Caco-2 (cell line): ENCODE results near the gene ZNF146. TPM values are rescaled to one million over a fixed set of nuclear protein-coding genes. Genes with fewer than 3 reads are reported as not detected.

Experiments
- BruUV-seq: library from RNA; stranded (reverse); fragments of 400-500 nt; replicated peaks from 2 replicates; lab custom pipeline; 2021; lab: Mats Ljungman, UMichigan
- CTCF ChIA-PET: fragments of 300-600 bp; sonication (Branson Sonifier 250); formaldehyde crosslinking; loops from one replicate; lab custom pipeline; 2022; ENCODE audit warnings: antibody characterized with exemption; lab: Charles Lee
- POLR2A ChIA-PET: fragments of 300-600 bp; sonication (Branson Sonifier 250); formaldehyde crosslinking; loops from one replicate; lab custom pipeline; 2022; ENCODE audit warnings: antibody characterized with exemption; lab: Charles Lee
- DNase-seq, 2 experiments: peaks; one replicate each; pipeline versions ENCODE4 v3.0.0 to v3.0.0-alpha.2; 2020 to 2022
- H3K27me3 ChIP-seq: replicated peaks from 2 replicates; pipeline ENCODE4 v1.6.0; 2011; ENCODE audit warnings: low read length; ENCODE audit not compliant: control insufficient read depth, insufficient read depth
- H3K36me3 ChIP-seq: 2 replicates; pipeline ENCODE4 v1.5.1; 2011; ENCODE audit warnings: low read length; ENCODE audit not compliant: control insufficient read depth, insufficient read depth
- H3K4me1 ChIP-seq: fragments of 250-450 bp; sonication (Bioruptor Pico); 2 replicates; pipeline ENCODE4 v1.5.1; 2020; ENCODE audit warnings: mild to moderate bottlenecking
- H3K4me3 ChIP-seq: 2 replicates; pipeline ENCODE4 v1.5.1; 2011; ENCODE audit warnings: low read depth, mild to moderate bottlenecking, control low read depth, low read length
- H3K9me3 ChIP-seq: fragments of 250-450 bp; sonication (Bioruptor Pico); 2 replicates; pipeline ENCODE4 v1.5.1; 2020; ENCODE audit warnings: mild to moderate bottlenecking, moderate library complexity
- H3K27ac Mint-ChIP-seq: one replicate; pipeline ENCODE4 v1.8.0; 2022; ENCODE audit warnings: mixed read lengths; ENCODE audit not compliant: unreplicated experiment
- H3K27me3 Mint-ChIP-seq: one replicate; pipeline ENCODE4 v1.8.0; 2022; ENCODE audit warnings: mixed read lengths; ENCODE audit not compliant: insufficient read depth, unreplicated experiment
- H3K36me3 Mint-ChIP-seq: one replicate; pipeline ENCODE4 v1.8.0; 2022; ENCODE audit warnings: mild to moderate bottlenecking, mixed read lengths; ENCODE audit not compliant: insufficient read depth, unreplicated experiment
- H3K4me1 Mint-ChIP-seq: one replicate; pipeline ENCODE4 v1.8.0; 2022; ENCODE audit warnings: low read depth, mixed read lengths; ENCODE audit not compliant: unreplicated experiment
- H3K4me3 Mint-ChIP-seq: one replicate; pipeline ENCODE4 v1.8.0; 2022; ENCODE audit warnings: mild to moderate bottlenecking, moderate library complexity, mixed read lengths; ENCODE audit not compliant: unreplicated experiment
- H3K9me3 Mint-ChIP-seq: one replicate; pipeline ENCODE4 v1.8.0; 2022; ENCODE audit warnings: mixed read lengths; ENCODE audit not compliant: unreplicated experiment
- CTCF ChIP-seq, 2 experiments: fragments of 200-600 bp in 1 of 2; IDR thresholded peaks; 1 replicate in 1 of 2; 2 replicates in 1 of 2; pipeline versions ENCODE4 v1.5.1 to v1.8.0; 2011 to 2022; ENCODE audit warnings: antibody characterized with exemption in 1 of 2, control low read depth in 1 of 2, inconsistent platforms in 1 of 2, low read depth in 1 of 2, low read length in 1 of 2, mild to moderate bottlenecking in 1 of 2, moderate library complexity in 1 of 2; ENCODE audit not compliant: insufficient read depth in 1 of 2, severe bottlenecking in 1 of 2, unreplicated experiment in 1 of 2
- intact Hi-C: fragments of 100-400 bp; cut with micrococcal nuclease; formaldehyde crosslinking; loops from one replicate; pipeline ENCODE4 v1.10.0; 2022; ENCODE audit not compliant: unreplicated experiment
- total RNA-seq: library from RNA; stranded (reverse); gene quantifications from 2 replicates; pipeline ENCODE4 v1.2.3, GENCODE V29; 2022

Gene ZNF146
- total RNA-seq, 1 experiment from 2014 or later, result 76.4 TPM

- no peak overlapping the region for H3K27ac Mint-ChIP-seq
- intact Hi-C loops, result loop anchor here (5.0 to 10.0 kb wide), 3 partner anchors 359 to 1002 kb away; partner anchors contain the start of genes ZNF383, ZNF461, ZNF529 and ZNF585B
- Histone ChIP-seq H3K9me3 (no peaks in the 10 kb centered on the region), H3K27me3 (no peaks in the 10 kb centered on the region), H3K4me1 (no peaks in the 10 kb centered on the region), H3K36me3 (no peaks in the 10 kb centered on the region), H3K4me3 (no peak overlapping the region)
- no peak overlapping the region for H3K4me3 Mint-ChIP-seq
- CTCF ChIA-PET, result no interaction called here
- peaks cover 8% of the 10 kb centered on the region for H3K36me3 Mint-ChIP-seq
- POLR2A ChIA-PET, result no interaction called here
- no peaks in the 10 kb centered on the region for H3K27me3 Mint-ChIP-seq
- H3K4me1 Mint-ChIP-seq, result no peaks in the 10 kb centered on the region
- TF ChIP-seq CTCF (IDR thresholded peaks at IDR 0.05; ENCODE audit: insufficient read depth in 1 of 2, low read depth in 1 of 2, low read length in 1 of 2, severe bottlenecking in 1 of 2, unreplicated experiment in 1 of 2), result no peak
- DNase-seq, result no peak
- no TSS peak for BruUV-seq
- H3K9me3 Mint-ChIP-seq, result no peaks in the 10 kb centered on the region
Observed at GRCh38 chr19:36212895-36213294, 2.0 kb upstream of the ZNF146 start.

GRCh38 chr19:36215276-36216123 lies 594 bp downstream of the ZNF146 start:
- peak overlapping the region; percentile 79 for H3K4me3 ChIP-seq
- no peak overlapping the region for H3K4me3 Mint-ChIP-seq
- H3K36me3 ChIP-seq, result no peaks in the 10 kb centered on the region
- no peaks in the 10 kb centered on the region for H3K27me3 ChIP-seq
- peaks cover 23% of the 10 kb centered on the region for H3K36me3 Mint-ChIP-seq
- BruUV-seq, result TSS peak; percentile 92
- no peaks in the 10 kb centered on the region for H3K9me3 Mint-ChIP-seq
- no peaks in the 10 kb centered on the region for H3K4me1 ChIP-seq
- peak in 1 of 2 experiments; percentile 16 for DNase-seq
- no peaks in the 10 kb centered on the region for H3K27me3 Mint-ChIP-seq
- POLR2A ChIA-PET, result interaction anchor here (0.5 to 1.9 kb wide), 8 partner anchors 75 to 358 kb away, joined by 3 to 9 read pairs (median 5); partner anchors contain the start of genes ALKBH6, CAPNS1, POLR2I and TBCB
- no peak for TF ChIP-seq CTCF (IDR thresholded peaks at IDR 0.05; ENCODE audit: insufficient read depth in 1 of 2, low read depth in 1 of 2, low read length in 1 of 2, severe bottlenecking in 1 of 2, unreplicated experiment in 1 of 2)
- no peaks in the 10 kb centered on the region for H3K9me3 ChIP-seq
- no peak overlapping the region for H3K27ac Mint-ChIP-seq
- intact Hi-C loops, result loop anchor here (1.0 to 10.0 kb wide), 4 partner anchors 76 to 999 kb away; partner anchors contain the start of genes ZNF383, ZNF461 and ZNF585B
- CTCF ChIA-PET, result interaction anchor here (1.5 to 1.7 kb wide), 2 partner anchors 87 to 274 kb away, joined by 3 to 13 read pairs; partner anchors contain the start of gene ZNF566
- H3K4me1 Mint-ChIP-seq, result no peaks in the 10 kb centered on the region

- no peak overlapping the region for H3K27ac Mint-ChIP-seq
- TF ChIP-seq CTCF (IDR thresholded peaks at IDR 0.05; ENCODE audit: insufficient read depth in 1 of 2, low read depth in 1 of 2, low read length in 1 of 2, severe bottlenecking in 1 of 2, unreplicated experiment in 1 of 2), result no peak
- Histone ChIP-seq H3K27me3 (no peaks in the 10 kb centered on the region), H3K36me3 (no peaks in the 10 kb centered on the region; the same call in 1 of the 2 replicates), H3K4me3 (no peak overlapping the region), H3K4me1 (no peaks in the 10 kb centered on the region), H3K9me3 (no peaks in the 10 kb centered on the region)
- no peaks in the 10 kb centered on the region for H3K4me1 Mint-ChIP-seq
- H3K4me3 Mint-ChIP-seq, result no peak overlapping the region
- CTCF ChIA-PET, result no interaction called here
- no peaks in the 10 kb centered on the region for H3K27me3 Mint-ChIP-seq
- no peak for DNase-seq
- POLR2A ChIA-PET, result no interaction called here
- intact Hi-C loops, result no loop called here
- BruUV-seq, result no TSS peak
- H3K36me3 Mint-ChIP-seq, result peaks cover 78% of the 10 kb centered on the region
- H3K9me3 Mint-ChIP-seq, result no peaks in the 10 kb centered on the region
Observed at GRCh38 chr19:36221474-36221873, 6.6 kb downstream of the ZNF146 start.
